HEK293T (cell line): ENCODE results near the gene NFYC.

Source experiments
- ARNT ChIP-seq: fragments of 450-650 bp; IDR thresholded peaks from 2 replicates; pipeline ENCODE4 v1.6.1; 2017; ENCODE audit warnings: mild to moderate bottlenecking
- FOXA1 ChIP-seq: fragments of 450-650 bp; IDR thresholded peaks from 2 replicates; pipeline ENCODE4 v1.6.1; 2016; ENCODE audit warnings: mild to moderate bottlenecking
- FOXK2 ChIP-seq: fragments of 450-650 bp; IDR thresholded peaks from 2 replicates; pipeline ENCODE4 v1.6.1; 2016; ENCODE audit warnings: mild to moderate bottlenecking
- FOXM1 ChIP-seq: fragments of 450-650 bp; IDR thresholded peaks from 2 replicates; pipeline ENCODE4 v1.6.1; 2017; ENCODE audit warnings: mild to moderate bottlenecking, borderline replicate concordance
- L3MBTL2 ChIP-seq: fragments of 450-650 bp; conservative IDR thresholded peaks from 2 replicates; pipeline ENCODE4 v1.6.1; 2016; ENCODE audit warnings: mild to moderate bottlenecking
- NFRKB ChIP-seq: fragments of 450-650 bp; IDR thresholded peaks from 2 replicates; pipeline ENCODE4 v1.6.1; 2016; ENCODE audit warnings: mild to moderate bottlenecking, moderate library complexity
- TARDBP ChIP-seq: fragments of 450-650 bp; IDR thresholded peaks from 2 replicates; pipeline ENCODE4 v1.6.1; 2016

DNA sequence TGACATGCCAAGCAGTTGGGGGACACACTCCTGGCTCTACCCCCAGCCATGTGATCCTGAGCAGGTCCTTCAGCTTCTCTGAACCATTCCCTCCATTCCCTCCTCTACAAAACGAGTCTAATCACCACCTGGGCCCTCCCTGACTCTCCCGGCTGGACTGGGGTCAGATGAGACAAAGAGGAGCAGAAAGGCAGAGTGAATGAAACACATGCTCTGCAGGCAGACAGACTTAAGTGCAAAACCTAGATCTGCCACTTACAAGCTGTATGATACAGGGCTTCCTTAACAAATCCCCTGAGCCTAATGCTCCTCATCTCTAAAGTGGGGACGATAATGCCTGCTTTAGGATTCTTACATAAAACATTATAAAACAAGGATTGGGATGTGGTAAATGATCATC, 43.3 kb upstream of the NFYC start:
- TF ChIP-seq FOXM1 (no peak), FOXA1 (no peak), L3MBTL2 (no peak), ARNT (no peak), TARDBP (no peak), NFRKB (no peak), FOXK2 (no peak)
